ENCODE results near the gene SEPTIN1.
A peak's percentile ranks its signal among the peaks of the same experiment; 100 is the strongest.

SEPTIN1 gene

GRCh38 chr16:30376461-30376902, 5.9 kb downstream of the SEPTIN1 start:
- DNase-seq, result no peak

GRCh38 chr16:30375864-30376263, 6.5 kb downstream of the SEPTIN1 start:
- DNase-seq, result no peak

- DNase-seq, result no peak
Observed at GRCh38 chr16:30374538-30374937, 7.8 kb downstream of the SEPTIN1 start, which contains the start of gene MYL11. Gene MYL11 (plus strand): TSS chr16:30374802. CDS start chr16:30374858, 56 bp downstream.

GRCh38 chr16:30372725-30373124, 9.6 kb downstream of the SEPTIN1 start:
- DNase-seq, result no peak

GRCh38 chr16:30372038-30372712, 10.2 kb downstream of the SEPTIN1 start:
- no peak for DNase-seq

GRCh38 chr16:30371248-30371816, 11.0 kb downstream of the SEPTIN1 start:
- DNase-seq, result no peak

GRCh38 chr16:30370456-30371247, 11.7 kb downstream of the SEPTIN1 start, which contains the start of gene TBC1D10B:
Gene TBC1D10B (minus strand): TSS chr16:30370494. CDS start chr16:30370183, 311 bp downstream.
- DNase-seq, result peak; percentile 100

GRCh38 chr16:30369938-30370455, 12.4 kb downstream of the SEPTIN1 start:
- DNase-seq, result no peak

- DNase-seq, result no peak
Observed at GRCh38 chr16:30369091-30369937, 13.0 kb downstream of the SEPTIN1 start.

- no peak for DNase-seq
Observed at GRCh38 chr16:30368792-30369090, 13.6 kb downstream of the SEPTIN1 start.

GRCh38 chr16:30368122-30368791, 14.1 kb downstream of the SEPTIN1 start:
- DNase-seq, result no peak

- DNase-seq, result no peak
Observed at GRCh38 chr16:30367349-30368009, 14.9 kb downstream of the SEPTIN1 start.

GRCh38 chr16:30366511-30366910, 15.8 kb downstream of the SEPTIN1 start:
- DNase-seq, result no peak

- no peak for DNase-seq
Observed at GRCh38 chr16:30365200-30365599, 17.2 kb downstream of the SEPTIN1 start.

GRCh38 chr16:30361180-30361579, 21.2 kb downstream of the SEPTIN1 start:
- no peak for DNase-seq

GRCh38 chr16:30359871-30360170, 22.5 kb downstream of the SEPTIN1 start:
- no peak for DNase-seq

- DNase-seq, result no peak
Observed at GRCh38 chr16:30358990-30359870, 23.1 kb downstream of the SEPTIN1 start.

GRCh38 chr16:30358577-30358936, 23.8 kb downstream of the SEPTIN1 start:
- DNase-seq, result no peak

GRCh38 chr16:30357715-30358576, 24.4 kb downstream of the SEPTIN1 start:
- no peak for DNase-seq
